Measurements from ENCODE around the gene PHKG2. TPM values are rescaled to one million over a fixed set of nuclear protein-coding genes. Genes with fewer than 3 reads are reported as not detected.

The PHKG2 gene
- polyA plus RNA-seq, 1 donor from 2014 or later, result 41.5 TPM

DNA sequence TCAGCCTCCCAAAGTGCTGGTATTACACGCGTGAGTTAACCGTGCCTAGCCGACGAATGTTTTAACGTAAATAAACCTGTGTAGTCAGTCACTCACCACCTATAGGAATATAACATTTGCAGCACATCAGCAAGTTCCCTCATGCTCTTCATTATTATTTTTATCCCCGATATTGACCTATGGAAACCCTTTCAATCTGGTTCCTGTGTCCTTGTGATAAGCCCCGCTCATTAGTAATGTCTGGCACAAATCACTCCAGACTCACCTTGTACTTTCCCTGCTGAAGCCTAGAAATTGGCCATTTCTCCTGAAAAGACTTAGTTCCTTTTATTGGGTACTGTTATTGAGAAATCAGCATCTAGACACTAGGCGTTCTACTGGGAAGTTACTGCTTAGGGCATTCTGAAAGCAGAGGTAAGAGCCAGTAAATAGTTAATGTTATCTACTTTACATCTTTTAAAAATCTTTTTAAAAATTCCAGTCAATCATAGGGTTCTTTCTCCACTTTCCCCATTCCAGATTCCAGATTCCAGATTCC, 1.5 kb upstream of the PHKG2 start:
- H2AFZ ChIP-seq (ENCODE audit: low read depth, low read length), result no peak overlapping the region

DNA sequence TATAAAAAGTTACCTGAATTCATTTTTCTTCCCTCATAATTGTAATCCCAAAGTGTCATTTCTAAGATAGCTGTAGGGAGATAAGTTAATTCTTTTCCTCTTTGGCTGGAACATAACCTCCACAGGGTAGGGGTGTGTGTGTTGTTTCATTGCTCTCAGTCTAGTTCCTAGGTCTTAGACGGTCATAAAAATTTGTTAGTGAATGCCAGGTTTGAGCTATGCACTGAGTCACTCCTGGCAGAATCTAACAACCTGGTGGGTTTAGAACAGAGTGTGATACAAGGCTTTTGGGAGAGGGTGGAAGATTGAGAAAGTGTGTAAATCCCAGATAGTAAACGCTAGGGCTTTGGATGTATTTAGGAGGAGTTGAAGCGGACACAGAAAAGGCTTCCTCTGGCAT, 894 bp upstream of the PHKG2 start:
- Histone ChIP-seq H2AFZ (ENCODE audit: low read depth, low read length) (no peak overlapping the region), H3K9me3 (ENCODE audit: low read length) (no peaks in the 10 kb centered on the region), H3K9ac (ENCODE audit: low read length) (no peak overlapping the region), H3K4me2 (ENCODE audit: low read length) (no peak overlapping the region), H3K9me2 (ENCODE audit: insufficient read depth, low read length) (no peaks in the 10 kb centered on the region), H3K36me3 (ENCODE audit: insufficient read depth, low read length) (no peaks in the 10 kb centered on the region), H3K27me3 (ENCODE audit: insufficient read depth, low read depth, low read length) (no peaks in the 10 kb centered on the region), H3F3A (ENCODE audit: insufficient read depth, low read length, poor library complexity, severe bottlenecking) (peaks cover 6% of the 10 kb centered on the region), H3K4me3 (ENCODE audit: low read length) (peak overlapping the region; percentile 76), H3K27ac (ENCODE audit: low read length) (no peak overlapping the region), H4K20me1 (ENCODE audit: insufficient read depth) (no peaks in the 10 kb centered on the region), H3K79me2 (replicated peaks; ENCODE audit: insufficient read depth, low read length) (peaks cover 9% of the 10 kb centered on the region)
- TF ChIP-seq RAD21 (conservative IDR thresholded peaks at IDR 0.05) (no peak), TAF1 (IDR thresholded peaks at IDR 0.05; ENCODE audit: low read depth) (no peak), POLR2AphosphoS5 (IDR thresholded peaks at IDR 0.05) (no peak)

More for the DNA sequence above, 1.5 kb upstream of the PHKG2 start:
- H3K27ac ChIP-seq (ENCODE audit: low read length), result no peak overlapping the region
- no peak overlapping the region for H3K4me2 ChIP-seq (ENCODE audit: low read length)
- H3K79me2 ChIP-seq (replicated peaks; ENCODE audit: insufficient read depth, low read length), result peaks cover 9% of the 10 kb centered on the region
- TF ChIP-seq POLR2AphosphoS5 (IDR thresholded peaks at IDR 0.05) (no peak), EZH2 (IDR thresholded peaks at IDR 0.05; ENCODE audit: borderline replicate concordance, insufficient read depth, low read length, poor library complexity, severe bottlenecking) (no peak), CTCF (IDR thresholded peaks at IDR 0.05; ENCODE audit: poor library complexity, severe bottlenecking) (no peak), EP300 (conservative IDR thresholded peaks at IDR 0.05; ENCODE audit: poor library complexity, severe bottlenecking) (no peak), TAF1 (IDR thresholded peaks at IDR 0.05; ENCODE audit: low read depth) (no peak), SMC3 (conservative IDR thresholded peaks at IDR 0.05; ENCODE audit: poor library complexity) (no peak), MXI1 (conservative IDR thresholded peaks at IDR 0.05; ENCODE audit: poor library complexity, severe bottlenecking) (no peak), RAD21 (conservative IDR thresholded peaks at IDR 0.05) (no peak)
- TF ChIP-seq, protein P1, sequence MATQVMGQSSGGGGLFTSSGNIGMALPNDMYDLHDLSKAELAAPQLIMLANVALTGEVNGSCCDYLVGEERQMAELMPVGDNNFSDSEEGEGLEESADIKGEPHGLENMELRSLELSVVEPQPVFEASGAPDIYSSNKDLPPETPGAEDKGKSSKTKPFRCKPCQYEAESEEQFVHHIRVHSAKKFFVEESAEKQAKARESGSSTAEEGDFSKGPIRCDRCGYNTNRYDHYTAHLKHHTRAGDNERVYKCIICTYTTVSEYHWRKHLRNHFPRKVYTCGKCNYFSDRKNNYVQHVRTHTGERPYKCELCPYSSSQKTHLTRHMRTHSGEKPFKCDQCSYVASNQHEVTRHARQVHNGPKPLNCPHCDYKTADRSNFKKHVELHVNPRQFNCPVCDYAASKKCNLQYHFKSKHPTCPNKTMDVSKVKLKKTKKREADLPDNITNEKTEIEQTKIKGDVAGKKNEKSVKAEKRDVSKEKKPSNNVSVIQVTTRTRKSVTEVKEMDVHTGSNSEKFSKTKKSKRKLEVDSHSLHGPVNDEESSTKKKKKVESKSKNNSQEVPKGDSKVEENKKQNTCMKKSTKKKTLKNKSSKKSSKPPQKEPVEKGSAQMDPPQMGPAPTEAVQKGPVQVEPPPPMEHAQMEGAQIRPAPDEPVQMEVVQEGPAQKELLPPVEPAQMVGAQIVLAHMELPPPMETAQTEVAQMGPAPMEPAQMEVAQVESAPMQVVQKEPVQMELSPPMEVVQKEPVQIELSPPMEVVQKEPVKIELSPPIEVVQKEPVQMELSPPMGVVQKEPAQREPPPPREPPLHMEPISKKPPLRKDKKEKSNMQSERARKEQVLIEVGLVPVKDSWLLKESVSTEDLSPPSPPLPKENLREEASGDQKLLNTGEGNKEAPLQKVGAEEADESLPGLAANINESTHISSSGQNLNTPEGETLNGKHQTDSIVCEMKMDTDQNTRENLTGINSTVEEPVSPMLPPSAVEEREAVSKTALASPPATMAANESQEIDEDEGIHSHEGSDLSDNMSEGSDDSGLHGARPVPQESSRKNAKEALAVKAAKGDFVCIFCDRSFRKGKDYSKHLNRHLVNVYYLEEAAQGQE (IDR thresholded peaks at IDR 0.05; ENCODE audit: borderline replicate concordance), result no peak
- H3K9me3 ChIP-seq (ENCODE audit: low read length), result no peaks in the 10 kb centered on the region
- no peaks in the 10 kb centered on the region for H3K36me3 ChIP-seq (ENCODE audit: insufficient read depth, low read length)
- H4K20me1 ChIP-seq (ENCODE audit: insufficient read depth), result no peaks in the 10 kb centered on the region
- no peaks in the 10 kb centered on the region for H3K9me2 ChIP-seq (ENCODE audit: insufficient read depth, low read length)
- no peak overlapping the region for H3K9ac ChIP-seq (ENCODE audit: low read length)
- no peak overlapping the region for H3K4me3 ChIP-seq (ENCODE audit: low read length)
- H3F3A ChIP-seq (ENCODE audit: insufficient read depth, low read length, poor library complexity, severe bottlenecking), result peaks cover 6% of the 10 kb centered on the region
- H3K27me3 ChIP-seq (ENCODE audit: insufficient read depth, low read depth, low read length), result no peaks in the 10 kb centered on the region

All from neural cell (in vitro differentiated cells).